ENCODE measurements around the gene EFS.

GRCh38 chr14:23403908-23404307 lies 38.9 kb upstream of the EFS start:
- no peak for TF ChIP-seq CTCF (IDR thresholded peaks at IDR 0.05)
- no peak for TF ChIP-seq POLR2A (IDR thresholded peaks at IDR 0.05)

Data from sigmoid colon (tissue), 3 donors.